Ovary (tissue), 9 donors: ENCODE measurements around the gene FKBP6. TPM values are rescaled to one million over a fixed set of nuclear protein-coding genes. Genes with fewer than 3 reads are reported as not detected.

Experiments used
- DNase-seq, 5 donors: peaks; one replicate each; pipeline ENCODE4 v3.0.0-alpha.2; 2019 to 2020
- H3K27ac ChIP-seq, 2 donors: fragments of 200-600 bp; one replicate each; pipeline versions ENCODE4 v1.5.1 to v1.8.0; 2019 to 2022
- H3K27me3 ChIP-seq: fragments of 200-600 bp; one replicate; pipeline ENCODE4 v1.8.0; 2022
- H3K36me3 ChIP-seq: fragments of 200-600 bp; sonication (generic); one replicate; pipeline ENCODE4 v1.5.1; 2019
- H3K4me1 ChIP-seq: one replicate; pipeline ENCODE4 v1.8.1; 2013; ENCODE audit warnings: mild to moderate bottlenecking, moderate library complexity; ENCODE audit not compliant: insufficient read depth
- H3K4me3 ChIP-seq: fragments of 200-600 bp; sonication (generic); one replicate; pipeline ENCODE4 v1.5.1; 2017
- H3K9me3 ChIP-seq, 2 donors: fragments of 200-600 bp in 1 of 2; sonication (generic) in 1 of 2; one replicate each; pipeline versions ENCODE4 v1.5.1 to v1.8.1; 2013 to 2019; ENCODE audit warnings: mild to moderate bottlenecking in 1 of 2, moderate library complexity in 1 of 2
- CTCF ChIP-seq, 3 donors: fragments of 450-650 bp in 2 of 3; fragments of 200-600 bp in 1 of 3; IDR thresholded peaks; one replicate each; pipeline versions ENCODE4 v1.5.1 to v1.8.0; 2016 to 2022; ENCODE audit warnings: antibody characterized with exemption in 3 of 3, mild to moderate bottlenecking in 1 of 3
- EP300 ChIP-seq: sonication (generic); formaldehyde crosslinking; IDR thresholded peaks from one replicate; pipeline ENCODE4 v1.6.1; 2017; ENCODE audit warnings: antibody characterized with exemption
- POLR2A ChIP-seq: fragments of 450-650 bp; IDR thresholded peaks from one replicate; pipeline ENCODE4 v1.6.1; 2017; ENCODE audit warnings: antibody characterized with exemption, mild to moderate bottlenecking, moderate library complexity
- WGBS, 3 donors: extraction: QIAGEN DNeasy Blood & Tissue Kit in 1 of 3; methylation state at CpG; one replicate each; pipeline versions ENCODE4 v1.1.5 to v1.1.7; 2013 to 2017; 5-methylcytosine and 5-hydroxymethylcytosine counted together
- intact Hi-C, 4 donors: fragments of 100-400 bp; cut with DNase I; formaldehyde crosslinking; loops; one replicate each; pipeline versions ENCODE4 v1.11.0 to v1.15.1; 2022 to 2023
- polyA plus RNA-seq, 2 donors: library from polyadenylated mRNA; stranded (reverse); fragments of 200-250 nt in 1 of 2; fragments of 350-450 nt in 1 of 2; fragmentation: Illumina TruSeq in 1 of 2; extraction: RNeasy Lipid Tissue Mini Kit (QIAGEN cat#74804) in 1 of 2; gene quantifications; one replicate each; pipeline ENCODE4 v1.2.3, GENCODE V29; 2013 to 2014
- total RNA-seq, 7 donors: library from RNA; depleted of rRNA in 2 of 7; stranded (reverse); fragments of >200 nt in 2 of 7; fragmentation: NEBNext Ultra II Directional in 3 of 7; extraction: Animal tissue kit (Norgen Biotek cat#: 25700) in 3 of 7; gene quantifications; one replicate each; pipeline versions ENCODE4 v1.1.0 to v1.2.4, GENCODE V29; 2016 to 2023
- donor health status: DM: no; HTN: no; CAD: no; lungs with moderate emphysema.
- donor health status: DM: no; HTN: no; CAD: no.
- donor health status: Bipolar disorder and iron deficiency.
- donor health status: DM: yes; HTN: yes; CAD: no.
- donor health status: DM: no; HTN: no; CAD: no.
- donor health status: DM: yes; HTN: yes; CAD: no.

The FKBP6 gene
- total and polyA plus RNA-seq, 9 donors, result 0.27 to 0.47 TPM; not detected in 7

GRCh38 chr7:73342645-73343044 lies 14.7 kb downstream of the FKBP6 start:
- intact Hi-C loops, result loop anchor here in 2 of 4 donors (5.0 to 10.0 kb wide), 2 partner anchors 110 to 112 kb away; no protein-coding TSS in a partner anchor
- DNase-seq, result peak in 2 of 5 donors; percentile 17 to 30
- Histone ChIP-seq H3K9me3 (no peaks in the 10 kb centered on the region), H3K27ac (no peak overlapping the region), H3K4me3 (peak overlapping the region; percentile 6), H3K27me3 (no peaks in the 10 kb centered on the region), H3K4me1 (peaks cover 3% of the 10 kb centered on the region), H3K36me3 (no peaks in the 10 kb centered on the region)
- WGBS, 3 donors, result 6 to 19% (median 12%) methylated on average over 8 of the region's 8 CpGs
- TF ChIP-seq POLR2A (no peak), CTCF (IDR thresholded peaks at IDR 0.05) (peak in 1 of 3 donors; percentile 22), EP300 (no peak)

GRCh38 chr7:73343671-73344380 lies 15.9 kb downstream of the FKBP6 start:
- WGBS, 3 donors, result 86% methylated on average over 7 of the region's 7 CpGs
- intact Hi-C loops, result loop anchor here in 2 of 4 donors (5.0 to 10.0 kb wide), 2 partner anchors 108 to 111 kb away; no protein-coding TSS in a partner anchor
- no peak for TF ChIP-seq POLR2A
- TF ChIP-seq EP300, result no peak
- no peak for TF ChIP-seq CTCF (IDR thresholded peaks at IDR 0.05)

GRCh38 chr7:73345538-73345937 lies 17.6 kb downstream of the FKBP6 start:
- no peak for DNase-seq
- no peaks in the 10 kb centered on the region for H3K27me3 ChIP-seq
- no peaks in the 10 kb centered on the region for H3K9me3 ChIP-seq
- WGBS, 3 donors, result 60 to 68% (median 62%) methylated on average over 4 of the region's 4 CpGs
- H3K27ac ChIP-seq, result no peak overlapping the region
- TF ChIP-seq EP300 (no peak), CTCF (IDR thresholded peaks at IDR 0.05) (no peak), POLR2A (no peak)
- no peaks in the 10 kb centered on the region for H3K36me3 ChIP-seq
- H3K4me3 ChIP-seq, result no peak overlapping the region
- peaks cover 3% of the 10 kb centered on the region for H3K4me1 ChIP-seq
- intact Hi-C loops, result loop anchor here in 1 of 4 donors (10.0 kb wide), 1 partner anchor 109 kb away; no protein-coding TSS in a partner anchor

More at GRCh38 chr7:73343671-73344380, 15.9 kb downstream of the FKBP6 start:
- DNase-seq, result no peak
- no peak overlapping the region for H3K4me3 ChIP-seq
- H3K4me1 ChIP-seq, result peaks cover 3% of the 10 kb centered on the region
- H3K36me3 ChIP-seq, result no peaks in the 10 kb centered on the region
- H3K9me3 ChIP-seq, result no peaks in the 10 kb centered on the region
- no peak overlapping the region for H3K27ac ChIP-seq
- H3K27me3 ChIP-seq, result no peaks in the 10 kb centered on the region

DNA sequence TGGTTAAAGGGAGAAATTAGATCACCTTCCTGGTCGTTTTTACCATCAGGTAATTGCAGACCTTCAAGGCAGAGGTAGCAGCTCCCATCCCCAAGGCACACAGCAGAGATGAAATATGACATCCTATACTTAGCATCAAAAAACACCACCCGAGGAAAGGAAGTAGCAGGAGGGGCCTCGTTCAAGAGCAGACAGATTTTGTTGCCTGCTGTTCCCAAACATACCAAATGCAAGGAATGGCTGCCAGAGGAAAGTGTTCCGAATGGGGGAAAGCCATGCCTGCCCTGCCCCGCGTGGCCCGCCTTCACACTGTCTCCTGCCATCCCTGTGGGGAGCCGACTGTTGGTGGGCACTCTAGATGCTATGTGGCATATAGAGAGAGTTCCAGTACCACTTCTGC lies 18.0 kb downstream of the FKBP6 start:
- H3K27ac ChIP-seq, result no peak overlapping the region
- no peak for TF ChIP-seq CTCF (IDR thresholded peaks at IDR 0.05)
- TF ChIP-seq POLR2A, result no peak
- TF ChIP-seq EP300, result no peak
- peaks cover 3% of the 10 kb centered on the region for H3K4me1 ChIP-seq
- intact Hi-C loops, result loop anchor here in 1 of 4 donors (10.0 kb wide), 1 partner anchor 109 kb away; no protein-coding TSS in a partner anchor
- no peaks in the 10 kb centered on the region for H3K9me3 ChIP-seq
- no peaks in the 10 kb centered on the region for H3K36me3 ChIP-seq
- no peaks in the 10 kb centered on the region for H3K27me3 ChIP-seq
- H3K4me3 ChIP-seq, result no peak overlapping the region
- DNase-seq, result no peak
- WGBS, 3 donors, result 47 to 58% (median 57%) methylated on average over 8 of the region's 8 CpGs
